SK-N-MC (cell line): ENCODE data around the gene SSR3.
A peak's percentile ranks its signal among the peaks of the same experiment; 100 is the strongest.

ENCODE experiments used
- DNase-seq: peaks from one replicate; pipeline ENCODE4 v3.0.0-alpha.2; 2011; ENCODE audit warnings: low read depth, low spot score
- H3K27ac ChIP-seq: fragments of 200-600 bp; sonication (generic); 2 replicates; pipeline ENCODE4 v1.5.1; 2016; ENCODE audit warnings: mixed run types
- H3K36me3 ChIP-seq: fragments of 200-600 bp; sonication (generic); 2 replicates; pipeline ENCODE4 v1.6.1; 2017; ENCODE audit warnings: antibody characterized with exemption, low read length, mixed read lengths; ENCODE audit not compliant: insufficient read depth
- H3K4me3 ChIP-seq: fragments of 200-600 bp; sonication (generic); 2 replicates; pipeline ENCODE4 v1.5.1; 2016
- H3K9ac ChIP-seq: fragments of 200-600 bp; sonication (generic); 2 replicates; pipeline ENCODE4 v1.8.0; 2017; ENCODE audit warnings: mixed run types, mixed read lengths; ENCODE audit not compliant: insufficient read length
- H3K9me3 ChIP-seq: fragments of 200-600 bp; sonication (generic); 2 replicates; pipeline ENCODE4 v1.6.1; 2017; ENCODE audit warnings: low read depth, mild to moderate bottlenecking, antibody characterized with exemption, low read length, moderate library complexity, mixed read lengths
- EZH2 ChIP-seq: fragments of 200-600 bp; sonication (generic); IDR thresholded peaks from one replicate; pipeline ENCODE4 v1.6.1; 2017; ENCODE audit warnings: antibody characterized with exemption
- FOXP2 ChIP-seq: optimal IDR thresholded peaks from 2 replicates; pipeline ENCODE3; 2011; ENCODE audit warnings: mild to moderate bottlenecking, moderate library complexity; ENCODE audit not compliant: insufficient read depth; ENCODE audit errors: extremely low read length, control extremely low read depth
- POLR2AphosphoS5 ChIP-seq: IDR thresholded peaks from 2 replicates; pipeline ENCODE4 v1.6.1; 2012; ENCODE audit warnings: mild to moderate bottlenecking, low read depth, low read length, borderline replicate concordance

Gene SSR3

DNA sequence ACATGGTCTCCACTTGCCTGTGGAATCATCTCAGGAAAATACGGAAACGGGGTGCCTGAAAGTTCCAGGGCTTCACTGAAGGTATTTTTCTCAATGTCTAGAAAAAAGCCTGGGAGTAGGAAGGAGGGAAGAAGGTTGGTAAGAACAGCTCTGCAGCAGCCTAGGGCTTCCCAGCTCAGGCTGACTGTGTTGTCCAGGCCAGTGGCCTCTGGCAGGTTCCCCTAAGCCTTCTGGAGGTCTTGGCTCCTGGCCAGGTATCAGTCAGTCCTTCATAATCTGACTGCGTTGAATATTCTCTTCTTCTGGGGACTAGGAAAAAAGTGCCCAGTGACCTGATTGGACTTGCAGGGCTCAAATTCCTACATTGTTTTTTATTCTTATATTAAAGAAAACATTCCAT is 38.6 kb downstream of the SSR3 start:
- Histone ChIP-seq H3K9me3 (no peaks in the 10 kb centered on the region), H3K36me3 (no peaks in the 10 kb centered on the region), H3K27ac (no peak overlapping the region), H3K9ac (no peak overlapping the region), H3K4me3 (no peak overlapping the region)
- no peak for TF ChIP-seq FOXP2
- no peak for TF ChIP-seq EZH2
- TF ChIP-seq POLR2AphosphoS5: no peak
- DNase-seq: no peak

GRCh38 chr3:156513619-156514018 is 41.3 kb downstream of the SSR3 start:
- Histone ChIP-seq H3K27ac (no peak overlapping the region), H3K9me3 (no peaks in the 10 kb centered on the region), H3K36me3 (no peaks in the 10 kb centered on the region), H3K4me3 (no peak overlapping the region), H3K9ac (no peak overlapping the region)
- TF ChIP-seq FOXP2 (no peak), POLR2AphosphoS5 (no peak), EZH2 (no peak)
- no peak for DNase-seq

DNA sequence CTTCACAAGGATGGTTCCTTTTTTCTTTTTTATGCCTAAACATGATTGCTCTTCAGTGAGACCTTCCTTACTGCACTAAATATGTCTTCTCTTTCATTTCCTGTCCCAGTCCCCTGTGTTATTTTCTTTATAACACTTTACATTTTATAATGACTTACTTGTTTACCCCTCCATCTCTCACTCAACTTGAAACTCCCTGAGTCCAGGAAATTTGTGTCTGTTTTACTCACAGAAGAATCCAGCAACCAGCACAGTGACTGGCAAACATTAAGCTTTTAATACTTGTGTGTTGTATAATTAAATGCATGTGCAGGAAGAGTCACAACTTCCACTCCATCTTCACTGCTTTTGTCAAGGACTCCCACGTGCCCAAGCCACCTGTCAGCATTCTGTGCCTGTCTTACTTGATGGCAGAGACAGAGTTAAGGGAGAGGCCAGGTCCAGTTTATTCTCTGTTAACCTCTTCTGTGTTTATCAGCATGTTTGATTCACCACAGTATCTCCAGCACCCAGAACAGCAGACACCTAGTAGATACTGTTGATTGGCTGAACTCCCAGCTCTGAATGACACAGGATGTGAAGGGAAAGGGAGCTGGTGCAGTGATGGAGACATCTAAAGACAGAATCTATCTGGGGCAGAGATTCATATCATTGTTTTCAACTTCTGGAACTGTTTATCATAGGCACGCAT is 42.8 kb downstream of the SSR3 start:
- Histone ChIP-seq H3K36me3 (no peaks in the 10 kb centered on the region), H3K9ac (no peak overlapping the region), H3K4me3 (no peak overlapping the region), H3K27ac (no peak overlapping the region), H3K9me3 (no peaks in the 10 kb centered on the region)
- no peak for DNase-seq
- TF ChIP-seq FOXP2 (no peak), POLR2AphosphoS5 (no peak), EZH2 (no peak)

GRCh38 chr3:156509189-156510174 is 45.4 kb downstream of the SSR3 start:
- peak; percentile 68 for DNase-seq
- Histone ChIP-seq H3K36me3 (no peaks in the 10 kb centered on the region), H3K9ac (no peak overlapping the region), H3K9me3 (no peaks in the 10 kb centered on the region), H3K4me3 (no peak overlapping the region), H3K27ac (no peak overlapping the region)
- no peak for TF ChIP-seq FOXP2
- TF ChIP-seq EZH2: no peak
- TF ChIP-seq POLR2AphosphoS5: no peak

DNA sequence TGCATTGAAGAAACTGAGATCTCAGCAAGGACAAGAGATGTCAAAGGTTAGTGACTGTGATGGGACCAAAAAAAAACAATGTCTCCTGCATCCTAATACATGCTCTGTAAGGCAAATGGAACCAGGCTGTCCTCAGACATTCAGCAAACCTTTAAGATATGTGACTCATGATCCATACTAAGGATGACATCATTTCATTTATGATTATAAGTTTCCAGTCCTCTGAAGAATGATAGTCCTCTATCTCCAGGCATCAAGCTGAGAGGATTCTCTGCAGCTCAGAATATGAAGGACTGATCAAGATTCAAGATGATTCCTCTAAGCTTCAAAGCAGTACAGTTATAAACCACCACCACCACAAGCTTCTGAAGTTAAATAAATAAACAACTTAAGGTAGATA is 47.6 kb downstream of the SSR3 start:
- TF ChIP-seq POLR2AphosphoS5 (no peak), FOXP2 (no peak), EZH2 (no peak)

DNA sequence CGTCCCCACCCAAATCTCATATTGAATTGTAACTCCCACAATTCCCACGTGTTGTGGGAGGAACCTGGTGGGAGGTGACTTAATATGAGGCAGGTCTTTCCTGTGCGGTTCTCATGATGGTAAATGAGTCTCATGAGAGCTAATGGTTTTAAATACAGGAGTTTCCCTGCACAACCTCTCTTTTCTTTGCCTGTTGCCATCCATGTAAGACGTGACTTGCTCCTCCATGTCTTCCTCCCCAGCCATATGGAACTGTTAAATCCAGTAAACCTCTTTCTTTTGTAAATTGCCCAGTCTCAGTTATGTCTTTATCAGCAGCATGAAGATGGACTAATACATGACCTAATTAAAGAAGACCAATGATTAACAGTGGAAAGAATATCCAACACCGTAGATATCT is 56.6 kb downstream of the SSR3 start:
- H3K36me3 ChIP-seq: no peaks in the 10 kb centered on the region
- H3K9ac ChIP-seq: no peak overlapping the region
- no peaks in the 10 kb centered on the region for H3K9me3 ChIP-seq
- TF ChIP-seq EZH2: no peak
- TF ChIP-seq POLR2AphosphoS5: no peak
- TF ChIP-seq FOXP2: no peak
- H3K27ac ChIP-seq: no peak overlapping the region
- DNase-seq: no peak
- H3K4me3 ChIP-seq: no peak overlapping the region

More for the DNA sequence above, 47.6 kb downstream of the SSR3 start:
- no peak overlapping the region for H3K27ac ChIP-seq
- H3K9ac ChIP-seq: no peak overlapping the region
- H3K36me3 ChIP-seq: no peaks in the 10 kb centered on the region
- H3K9me3 ChIP-seq: no peaks in the 10 kb centered on the region
- no peak overlapping the region for H3K4me3 ChIP-seq
- DNase-seq: no peak

GRCh38 chr3:156497326-156497725 is 57.6 kb downstream of the SSR3 start:
- no peaks in the 10 kb centered on the region for H3K36me3 ChIP-seq
- no peaks in the 10 kb centered on the region for H3K9me3 ChIP-seq
- no peak overlapping the region for H3K27ac ChIP-seq
- no peak overlapping the region for H3K4me3 ChIP-seq
- TF ChIP-seq FOXP2 (no peak), POLR2AphosphoS5 (no peak), EZH2 (no peak)
- no peak for DNase-seq
- no peak overlapping the region for H3K9ac ChIP-seq

GRCh38 chr3:156495816-156496215 is 59.1 kb downstream of the SSR3 start:
- H3K9me3 ChIP-seq: no peaks in the 10 kb centered on the region
- H3K4me3 ChIP-seq: no peak overlapping the region
- no peak overlapping the region for H3K9ac ChIP-seq
- H3K27ac ChIP-seq: no peak overlapping the region
- TF ChIP-seq FOXP2 (no peak), POLR2AphosphoS5 (no peak), EZH2 (no peak)
- DNase-seq: no peak
- H3K36me3 ChIP-seq: no peaks in the 10 kb centered on the region

DNA sequence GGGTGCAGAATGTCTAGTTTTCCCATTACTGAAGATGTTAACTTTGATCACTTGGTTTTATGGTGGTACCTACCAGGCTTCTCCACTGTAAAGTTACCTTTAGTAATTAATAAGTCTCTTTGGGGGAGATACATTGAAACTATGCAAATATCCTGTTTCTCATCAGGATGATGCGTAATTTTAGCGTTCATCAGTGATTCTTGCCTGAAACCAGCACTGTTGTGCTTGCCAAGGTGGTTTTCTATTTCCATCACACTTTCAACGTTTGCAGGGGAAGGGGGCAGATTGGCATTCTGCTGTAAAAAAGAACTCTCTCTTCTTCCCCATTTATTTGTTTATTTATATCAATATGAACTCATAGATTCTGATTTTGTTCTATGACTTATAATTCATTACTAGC is 61.0 kb downstream of the SSR3 start:
- no peaks in the 10 kb centered on the region for H3K9me3 ChIP-seq
- TF ChIP-seq POLR2AphosphoS5 (no peak), EZH2 (no peak), FOXP2 (no peak)
- H3K9ac ChIP-seq: no peak overlapping the region
- H3K4me3 ChIP-seq: no peak overlapping the region
- DNase-seq: no peak
- H3K27ac ChIP-seq: no peak overlapping the region
- H3K36me3 ChIP-seq: no peaks in the 10 kb centered on the region
